Measurements from ENCODE around the gene VWA8.
"Not testable (repeated sequence)": the region's sequence is repeated elsewhere in the genome, so short reads cannot be mapped to it uniquely, and the experiment has no call there.

Gene VWA8

DNA sequence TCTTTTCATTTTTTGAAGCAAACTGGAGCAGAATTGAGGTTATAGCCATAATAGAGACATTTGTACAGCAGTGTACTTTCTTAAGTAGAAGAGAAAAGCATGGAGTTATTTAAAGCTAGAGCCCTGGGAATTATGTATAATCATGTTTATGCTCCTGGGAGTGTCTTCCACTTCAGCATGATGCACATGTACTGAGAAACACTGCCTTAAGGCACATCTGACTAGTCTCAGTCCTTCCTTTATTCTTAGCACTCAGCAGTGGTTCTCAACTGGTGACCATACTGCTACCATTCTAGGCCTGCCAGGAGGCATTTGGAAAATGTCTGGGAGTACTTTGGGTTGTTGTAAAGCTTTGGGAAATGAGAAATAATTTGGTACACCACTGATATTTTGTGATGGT is 45.8 kb downstream of the VWA8 start:
- no peak overlapping the region for H3K27ac ChIP-seq
- TF ChIP-seq, protein P1, sequence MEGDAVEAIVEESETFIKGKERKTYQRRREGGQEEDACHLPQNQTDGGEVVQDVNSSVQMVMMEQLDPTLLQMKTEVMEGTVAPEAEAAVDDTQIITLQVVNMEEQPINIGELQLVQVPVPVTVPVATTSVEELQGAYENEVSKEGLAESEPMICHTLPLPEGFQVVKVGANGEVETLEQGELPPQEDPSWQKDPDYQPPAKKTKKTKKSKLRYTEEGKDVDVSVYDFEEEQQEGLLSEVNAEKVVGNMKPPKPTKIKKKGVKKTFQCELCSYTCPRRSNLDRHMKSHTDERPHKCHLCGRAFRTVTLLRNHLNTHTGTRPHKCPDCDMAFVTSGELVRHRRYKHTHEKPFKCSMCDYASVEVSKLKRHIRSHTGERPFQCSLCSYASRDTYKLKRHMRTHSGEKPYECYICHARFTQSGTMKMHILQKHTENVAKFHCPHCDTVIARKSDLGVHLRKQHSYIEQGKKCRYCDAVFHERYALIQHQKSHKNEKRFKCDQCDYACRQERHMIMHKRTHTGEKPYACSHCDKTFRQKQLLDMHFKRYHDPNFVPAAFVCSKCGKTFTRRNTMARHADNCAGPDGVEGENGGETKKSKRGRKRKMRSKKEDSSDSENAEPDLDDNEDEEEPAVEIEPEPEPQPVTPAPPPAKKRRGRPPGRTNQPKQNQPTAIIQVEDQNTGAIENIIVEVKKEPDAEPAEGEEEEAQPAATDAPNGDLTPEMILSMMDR (conservative IDR thresholded peaks at IDR 0.05): no peak
- no peak for TF ChIP-seq ZFX (IDR thresholded peaks at IDR 0.05)

DNA sequence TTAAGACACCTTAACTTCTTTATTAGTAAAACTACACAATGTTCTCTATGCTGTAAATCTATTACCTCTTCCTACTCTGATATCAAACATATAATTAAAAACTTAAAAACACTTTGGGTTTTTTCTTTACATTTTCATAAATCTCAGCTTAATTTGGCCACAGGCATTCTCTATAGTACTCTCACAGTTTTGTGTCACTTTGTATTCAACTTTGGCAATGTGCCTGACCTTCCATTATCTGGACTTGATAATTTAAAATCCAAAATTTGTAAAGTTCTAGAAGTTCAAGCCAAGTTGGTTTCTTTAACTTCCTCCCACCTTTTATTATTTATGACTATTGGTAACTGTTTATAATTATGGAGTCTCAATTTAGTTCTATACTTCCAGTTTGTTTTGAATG is 46.4 kb downstream of the VWA8 start:
- TF ChIP-seq ZFX (IDR thresholded peaks at IDR 0.05): no peak
- TF ChIP-seq, protein P1 (conservative IDR thresholded peaks at IDR 0.05): no peak
- H3K27ac ChIP-seq: no peak overlapping the region

DNA sequence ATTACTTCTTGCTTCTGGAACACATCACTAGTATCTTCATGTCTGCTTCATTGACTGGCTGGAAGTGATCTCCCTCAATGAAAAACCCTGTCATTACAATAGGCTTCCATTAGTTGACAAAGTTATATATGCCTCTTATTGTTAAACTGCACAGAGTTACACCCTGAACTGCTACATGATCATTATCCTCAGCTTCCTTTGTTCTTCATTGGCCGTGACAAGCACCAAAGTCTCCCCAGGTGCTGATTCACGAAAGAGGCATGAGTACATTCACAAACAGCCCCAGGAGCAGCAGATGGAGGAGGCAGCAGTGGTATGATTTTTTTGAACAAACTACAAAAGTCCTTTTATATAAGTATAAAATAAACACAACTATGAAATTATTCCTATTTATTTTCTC is 51.4 kb downstream of the VWA8 start:
- H3K27ac ChIP-seq: no peak overlapping the region
- TF ChIP-seq, protein P1 (conservative IDR thresholded peaks at IDR 0.05): no peak
- no peak for TF ChIP-seq ZFX (IDR thresholded peaks at IDR 0.05)

DNA sequence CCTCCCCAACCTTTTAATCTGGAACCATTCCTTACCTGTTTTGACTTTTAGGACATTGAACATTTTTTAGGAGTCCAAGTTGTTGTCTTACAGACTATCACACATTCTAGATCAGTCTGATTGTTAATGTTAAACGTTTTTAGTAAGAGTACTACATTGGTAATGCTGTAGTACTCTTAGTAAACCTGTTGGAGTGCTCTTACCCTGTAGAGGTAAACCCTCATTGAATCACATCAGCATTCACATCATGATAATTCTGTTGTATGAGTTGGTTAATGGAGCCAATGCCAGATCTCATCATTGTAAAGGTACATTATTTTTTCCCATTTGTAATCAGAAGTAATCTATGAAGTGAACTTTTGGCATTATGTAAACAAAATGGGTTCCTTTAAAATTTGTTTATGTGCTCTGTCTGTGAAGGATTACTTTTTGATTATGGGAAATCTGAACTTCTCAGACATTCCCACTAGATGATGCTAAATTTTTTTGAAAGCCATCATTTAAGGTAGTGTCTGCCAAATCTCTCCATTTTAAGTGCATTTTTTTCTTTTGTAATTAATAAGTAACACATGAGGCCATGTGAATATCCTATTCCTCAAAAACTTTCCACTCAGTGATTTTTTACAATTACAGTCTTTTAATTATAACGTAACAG is 55.2 kb downstream of the VWA8 start:
- TF ChIP-seq, protein P1 (conservative IDR thresholded peaks at IDR 0.05): peak; percentile 63
- TF ChIP-seq ZFX (IDR thresholded peaks at IDR 0.05): no peak
- H3K27ac ChIP-seq: no peak overlapping the region

DNA sequence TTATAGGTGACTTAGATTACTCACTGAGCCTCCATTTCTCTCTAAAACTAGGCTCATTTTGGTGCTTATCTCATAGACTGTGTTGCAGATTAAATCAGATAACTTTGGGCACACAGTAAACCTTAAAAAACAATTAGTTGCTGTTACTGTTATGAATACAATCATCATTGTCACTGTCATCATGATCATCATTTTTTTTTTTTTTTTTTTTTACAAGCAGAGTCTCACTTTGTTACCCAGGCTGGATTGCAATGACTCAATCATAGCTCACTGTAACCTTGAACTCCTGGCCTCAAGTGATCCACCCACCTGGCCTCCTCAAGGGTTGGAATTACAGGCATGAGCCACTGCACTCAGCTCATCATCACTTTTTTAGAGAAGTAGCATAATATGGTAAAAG is 60.0 kb downstream of the VWA8 start:
- TF ChIP-seq, protein P1 (conservative IDR thresholded peaks at IDR 0.05): no peak
- no peak for TF ChIP-seq ZFX (IDR thresholded peaks at IDR 0.05)
- no peak overlapping the region for H3K27ac ChIP-seq

DNA sequence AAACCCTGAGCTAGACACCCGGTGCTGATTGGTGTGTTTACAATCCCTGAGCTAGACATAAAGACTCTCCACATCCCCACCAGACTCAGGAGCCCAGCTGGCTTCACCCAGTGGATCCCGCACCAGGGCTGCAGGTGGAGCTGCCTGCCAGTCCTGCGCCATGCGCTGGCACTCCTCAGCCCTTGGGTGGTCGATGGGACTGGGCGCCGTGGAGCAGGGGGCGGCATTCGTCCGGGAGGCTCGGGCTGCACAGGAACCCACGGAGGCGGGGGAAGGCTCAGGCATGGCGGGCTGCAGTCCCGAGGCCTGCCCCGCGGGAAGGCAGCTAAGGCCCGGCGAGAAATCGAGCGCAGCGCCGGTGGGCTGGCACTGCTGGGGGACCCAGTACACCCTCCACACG is 62.5 kb downstream of the VWA8 start:
- not testable (repeated sequence) for H3K27ac ChIP-seq

DNA sequence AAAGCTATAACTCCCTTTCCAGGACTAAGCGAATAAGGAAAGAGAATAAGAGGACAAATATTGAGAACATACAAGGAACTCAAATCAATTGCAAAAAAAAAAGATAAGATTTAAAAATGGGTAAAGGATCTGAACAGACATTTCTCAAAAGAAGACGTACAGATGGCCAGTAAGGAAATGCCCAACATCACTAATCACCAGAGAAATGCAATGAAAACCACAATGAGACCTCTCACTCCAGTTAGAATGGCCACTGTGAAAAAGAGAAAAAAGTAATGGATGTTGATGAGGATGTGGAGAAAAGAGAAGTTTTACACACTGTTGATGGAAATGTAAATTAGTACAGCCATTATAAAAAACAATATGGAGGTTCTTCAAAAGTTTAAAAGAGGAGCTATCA is 63.8 kb downstream of the VWA8 start:
- H3K27ac ChIP-seq: no peak overlapping the region
- TF ChIP-seq ZFX (IDR thresholded peaks at IDR 0.05): no peak
- TF ChIP-seq, protein P1 (conservative IDR thresholded peaks at IDR 0.05): no peak

DNA sequence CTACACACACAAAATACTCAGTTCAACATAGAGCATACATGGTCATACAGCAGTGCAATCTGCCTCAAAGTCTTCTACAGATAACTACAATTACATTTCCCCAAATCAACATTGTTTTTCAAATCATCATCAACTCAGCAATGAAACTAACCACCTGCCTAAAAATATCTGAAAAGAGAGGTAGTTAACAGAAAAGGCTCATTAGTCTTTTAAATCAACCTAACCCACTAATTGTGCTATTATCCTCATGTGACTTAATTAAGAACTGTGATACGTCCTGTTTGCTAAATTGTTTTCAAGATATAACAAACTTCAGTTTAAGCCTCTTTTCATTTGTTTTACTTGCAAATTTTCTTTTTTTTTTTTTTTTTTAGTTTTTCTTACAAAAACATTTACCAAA is 65.4 kb downstream of the VWA8 start:
- TF ChIP-seq, protein P1 (conservative IDR thresholded peaks at IDR 0.05): no peak
- no peak for TF ChIP-seq ZFX (IDR thresholded peaks at IDR 0.05)
- H3K27ac ChIP-seq: no peak overlapping the region

All from C4-2B (cell line).